Measurements from ENCODE around the gene RNU1-1.
"Not testable (repeated sequence)": the region's sequence is repeated elsewhere in the genome, so short reads cannot be mapped to it uniquely, and the experiment has no call there.

Gene RNU1-1

DNA sequence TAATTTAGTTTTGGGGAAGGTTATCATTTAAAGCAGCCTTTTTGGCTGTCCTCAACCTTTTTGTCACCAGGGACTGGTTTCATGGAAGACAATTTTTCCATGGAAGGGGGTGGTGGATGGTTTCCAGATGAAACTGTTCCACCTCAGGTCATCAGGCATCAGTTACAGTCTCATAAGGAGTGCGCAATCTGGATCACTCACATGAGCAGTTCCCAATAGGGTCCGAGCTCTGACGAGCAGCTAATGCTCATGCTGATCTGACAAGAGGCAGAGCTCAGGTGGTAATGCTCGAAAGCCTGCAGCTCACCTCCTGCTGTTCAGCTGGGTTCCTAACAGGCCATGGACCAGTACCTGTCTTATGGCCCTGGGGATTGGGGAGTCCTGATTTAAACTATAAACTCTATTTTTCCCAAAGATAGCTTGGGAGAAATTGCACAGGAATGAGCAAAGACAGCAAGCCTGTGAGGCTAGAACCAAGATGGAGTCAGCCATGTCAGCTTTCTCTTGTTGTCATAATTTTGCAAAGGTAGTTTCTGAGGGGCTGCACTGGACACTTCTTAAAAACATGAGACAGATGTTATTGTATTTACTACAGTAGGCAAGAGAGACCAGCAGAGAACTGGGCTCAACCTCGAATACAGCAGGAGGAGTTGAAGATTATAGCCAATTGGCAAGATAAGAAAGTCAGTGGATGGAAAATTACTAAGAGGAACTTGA is 2.8 kb upstream of the RNU1-1 start:
- DNase-seq; H3K4me3 ChIP-seq; intact Hi-C loops (cut with DNase I; ENCODE audit: low total_unique reads); H3K36me3 ChIP-seq; H3K27ac ChIP-seq; H3K4me1 ChIP-seq; H3K9me3 ChIP-seq: not testable (repeated sequence)
- H3K27me3 ChIP-seq: peaks cover 0 to 24% of the 10 kb centered on the region in 2 donors

DNA sequence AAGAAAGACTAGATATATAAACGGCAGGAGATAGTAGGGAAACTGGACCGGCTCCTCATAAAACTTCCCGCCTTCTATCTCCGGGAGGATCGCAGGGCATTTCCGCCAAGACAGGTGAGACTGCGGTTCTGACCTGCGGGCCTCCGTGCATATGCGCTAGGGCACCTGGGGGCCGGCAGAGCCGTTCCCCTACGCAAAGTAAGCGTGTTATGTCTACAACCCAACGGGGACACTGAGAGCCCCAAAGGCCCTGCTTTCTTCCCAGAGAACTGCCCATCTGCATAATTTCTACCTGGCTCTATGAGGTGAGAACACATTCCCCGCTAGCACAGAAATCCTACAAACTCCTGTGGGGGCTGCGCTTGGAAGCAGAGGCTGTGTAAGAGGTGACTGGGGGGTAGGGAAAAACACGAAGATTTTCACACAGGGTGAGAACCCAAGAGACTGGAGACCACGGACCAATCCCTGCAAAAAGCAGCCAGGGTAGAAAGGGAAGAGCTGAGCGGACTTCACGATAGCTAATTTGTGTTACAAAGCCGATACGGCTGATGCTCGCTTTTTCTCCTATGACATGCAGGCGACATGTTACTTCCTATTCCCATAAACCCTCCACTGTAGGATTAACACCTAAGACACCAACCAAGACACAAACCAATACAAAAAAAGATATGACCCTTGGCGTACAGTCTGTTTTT is 526 bp downstream of the RNU1-1 start:
- H3K9me3 ChIP-seq; H3K36me3 ChIP-seq; intact Hi-C loops (cut with DNase I; ENCODE audit: low total_unique reads); DNase-seq; H3K4me1 ChIP-seq: not testable (repeated sequence)
- H3K27ac ChIP-seq: peak overlapping the region; percentile 56 to 82
- H3K27me3 ChIP-seq: peaks cover 0 to 11% of the 10 kb centered on the region in 2 donors
- peak overlapping the region in 1 of 2 donors; percentile 18 for H3K4me3 ChIP-seq

DNA sequence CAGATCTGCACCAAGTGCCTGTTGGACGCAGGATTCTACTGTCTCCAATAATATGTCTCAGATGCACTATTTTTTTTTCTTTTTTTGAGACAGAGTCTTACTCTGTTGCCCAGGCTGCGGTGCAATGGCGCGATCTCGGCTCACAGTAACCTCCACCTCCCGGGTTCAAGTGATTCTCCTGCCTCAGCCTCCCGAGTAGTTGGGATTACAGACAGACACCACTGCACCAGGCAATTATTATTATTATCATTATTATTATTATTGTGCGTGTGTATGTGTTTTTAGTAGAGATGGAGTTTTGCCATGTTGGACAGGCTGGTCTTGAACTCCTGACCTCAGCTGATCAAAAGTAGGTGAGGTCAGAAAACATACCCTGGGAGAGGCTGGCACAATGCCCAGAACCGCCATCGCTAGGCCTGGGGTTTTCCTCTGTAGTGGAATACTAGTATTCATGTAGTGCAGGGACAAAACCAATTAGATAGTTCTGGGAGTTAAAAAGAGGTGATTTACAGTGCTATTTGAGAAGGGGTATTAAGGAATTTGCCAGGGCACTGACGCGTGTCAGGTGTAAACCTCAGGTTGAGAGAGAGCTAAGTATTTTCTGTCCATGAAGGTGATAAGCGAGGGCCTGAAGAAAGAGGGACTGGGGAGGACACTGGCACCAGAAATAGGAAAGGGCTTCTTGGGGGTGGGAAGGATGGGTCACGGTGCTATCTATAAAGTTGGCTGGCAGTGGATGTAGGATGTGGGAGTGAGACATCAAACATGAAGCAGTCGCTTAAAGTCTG is 1.3 kb downstream of the RNU1-1 start:
- H3K4me3 ChIP-seq; H3K4me1 ChIP-seq; H3K36me3 ChIP-seq; H3K27me3 ChIP-seq; H3K9me3 ChIP-seq; DNase-seq; intact Hi-C loops (cut with DNase I; ENCODE audit: low total_unique reads): not testable (repeated sequence)
- H3K27ac ChIP-seq: peak overlapping the region in 1 of 2 donors; percentile 3

DNA sequence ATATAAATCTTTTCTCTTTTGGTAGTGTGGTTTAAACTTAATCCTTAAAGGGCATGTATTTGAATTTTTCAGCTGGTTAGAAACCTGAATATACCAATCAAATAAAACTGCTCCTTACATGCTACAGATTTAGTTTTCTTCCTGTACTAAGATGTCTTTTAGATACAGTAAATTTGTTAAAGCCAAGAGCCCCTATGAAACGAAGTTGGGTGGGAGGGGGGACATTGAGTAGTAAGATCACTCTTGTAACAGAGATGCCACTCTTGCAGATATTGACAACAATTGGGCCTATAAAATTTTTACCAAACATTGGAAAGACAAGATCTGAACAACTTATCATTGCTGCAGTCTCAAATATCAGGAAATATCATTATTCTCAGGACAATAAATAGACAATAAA is 2.2 kb downstream of the RNU1-1 start:
- intact Hi-C loops (cut with DNase I; ENCODE audit: low total_unique reads); DNase-seq; H3K4me1 ChIP-seq; H3K27me3 ChIP-seq; H3K4me3 ChIP-seq; H3K36me3 ChIP-seq; H3K27ac ChIP-seq; H3K9me3 ChIP-seq: not testable (repeated sequence)

DNA sequence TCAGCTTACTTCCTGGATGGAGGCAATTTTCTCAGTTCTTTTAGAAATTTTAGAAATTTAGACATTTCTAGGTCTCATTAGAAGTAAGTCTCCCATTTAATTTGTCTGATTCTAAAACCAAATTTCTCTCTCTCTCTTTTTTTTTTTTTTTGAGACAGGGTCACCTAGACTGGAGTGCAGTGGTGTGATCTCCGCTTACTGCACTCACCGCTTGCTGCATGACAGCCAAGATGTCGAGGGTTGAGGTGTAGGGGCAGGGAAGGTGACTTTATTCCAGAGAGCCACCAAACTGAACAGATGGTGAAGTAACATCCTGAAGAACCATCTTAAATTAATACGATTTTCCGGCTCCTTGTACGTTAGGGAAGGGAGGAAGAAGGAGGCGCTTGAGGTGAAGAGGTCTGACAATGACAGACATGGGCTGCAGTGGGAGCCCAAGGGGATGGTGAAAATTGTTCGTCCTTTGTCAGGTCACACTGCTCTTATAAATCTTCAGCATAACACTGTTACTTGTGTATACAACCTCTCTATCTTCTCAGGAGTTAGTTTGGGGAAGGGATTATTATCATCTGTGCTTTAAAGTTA is 5.1 kb downstream of the RNU1-1 start:
- H3K27ac ChIP-seq; DNase-seq; intact Hi-C loops (cut with DNase I; ENCODE audit: low total_unique reads); H3K36me3 ChIP-seq; H3K4me1 ChIP-seq; H3K4me3 ChIP-seq; H3K27me3 ChIP-seq; H3K9me3 ChIP-seq: not testable (repeated sequence)

DNA sequence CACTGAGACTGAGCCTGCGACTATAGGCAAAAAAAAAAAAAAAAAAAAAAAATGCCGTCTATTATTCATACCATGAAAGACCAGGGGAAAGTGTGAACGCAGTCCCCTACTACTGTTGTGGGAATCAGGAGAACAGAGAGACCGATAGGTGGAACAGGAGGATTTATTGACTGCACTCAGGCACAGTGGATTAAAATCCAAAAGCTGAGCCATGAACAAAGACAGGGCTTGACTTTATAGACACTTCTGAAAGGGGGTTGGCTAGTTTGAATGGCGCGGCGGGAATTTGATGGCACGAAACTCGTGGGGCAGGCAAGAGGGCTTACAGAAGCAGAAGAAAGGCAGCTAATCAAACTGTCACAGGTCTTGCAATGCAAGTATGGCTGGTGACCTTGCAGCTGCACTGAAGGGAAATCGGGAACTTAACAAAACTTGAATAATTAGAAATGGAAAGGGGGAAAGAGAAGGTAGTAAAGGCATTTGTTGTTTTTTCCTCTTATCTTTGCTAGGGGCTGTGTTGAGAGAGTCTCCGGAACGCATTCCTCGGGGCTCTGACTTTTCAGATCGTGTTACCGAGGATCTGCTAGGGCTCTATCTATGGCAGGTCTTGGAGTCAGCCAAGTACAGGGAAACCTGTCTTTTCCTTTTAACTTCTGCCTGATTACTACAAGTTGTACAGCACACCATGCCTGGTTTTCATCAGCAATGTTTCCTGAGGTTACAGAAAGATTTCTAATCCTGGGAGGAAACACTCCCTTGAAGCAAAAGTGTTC is 7.5 kb downstream of the RNU1-1 start:
- H3K4me3 ChIP-seq; H3K4me1 ChIP-seq; H3K9me3 ChIP-seq; DNase-seq; H3K36me3 ChIP-seq; H3K27ac ChIP-seq; H3K27me3 ChIP-seq; intact Hi-C loops (cut with DNase I; ENCODE audit: low total_unique reads): not testable (repeated sequence)

DNA sequence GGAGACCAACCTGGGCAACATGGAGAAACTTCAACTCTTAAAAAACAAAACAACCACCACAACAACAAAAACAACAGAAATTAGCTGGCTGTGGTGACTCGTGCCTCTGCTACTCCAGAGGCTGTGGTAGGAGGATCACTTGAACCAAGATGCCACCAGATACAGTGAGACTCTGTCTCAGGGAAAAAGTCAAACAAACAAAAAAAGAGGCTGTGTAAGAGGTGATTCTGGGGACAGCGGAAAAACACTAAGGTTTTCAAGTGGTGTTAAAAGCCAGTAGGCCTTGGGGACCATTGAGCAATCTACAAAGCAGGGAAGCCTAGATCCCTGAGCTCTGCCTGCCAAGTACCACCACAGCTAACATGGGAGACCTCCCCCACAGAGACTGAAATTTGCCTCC is 8.2 kb downstream of the RNU1-1 start:
- H3K36me3 ChIP-seq; DNase-seq; intact Hi-C loops (cut with DNase I; ENCODE audit: low total_unique reads); H3K4me3 ChIP-seq; H3K9me3 ChIP-seq; H3K4me1 ChIP-seq; H3K27ac ChIP-seq; H3K27me3 ChIP-seq: not testable (repeated sequence)

DNA sequence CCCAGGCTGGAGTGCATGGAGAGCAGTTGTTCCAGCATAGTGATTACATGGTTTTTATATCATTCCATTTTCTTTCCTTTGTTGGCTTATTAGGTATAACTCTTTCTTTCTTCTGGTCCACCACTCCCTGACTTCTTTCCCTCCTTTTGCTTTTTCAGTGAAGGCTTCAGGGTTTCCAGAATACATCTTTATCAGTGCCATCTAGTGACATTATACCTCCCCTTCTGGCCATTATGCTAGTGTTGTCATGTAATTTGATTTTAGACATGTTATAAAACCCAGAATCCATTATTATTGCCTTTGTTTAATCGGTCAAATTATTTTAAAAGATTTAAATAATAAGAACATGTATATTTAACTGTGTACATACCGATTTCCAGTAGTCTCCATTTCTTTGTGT is 10.6 kb downstream of the RNU1-1 start:
- Histone ChIP-seq H3K36me3 (no peaks in the 10 kb centered on the region), H3K27me3 (no peaks in the 10 kb centered on the region), H3K27ac (no peak overlapping the region), H3K4me1 (peaks cover 0 to 10% (median 2%) of the 10 kb centered on the region in 4 donors), H3K4me3 (no peak overlapping the region), H3K9me3 (no peaks in the 10 kb centered on the region)
- TF ChIP-seq, protein P1, sequence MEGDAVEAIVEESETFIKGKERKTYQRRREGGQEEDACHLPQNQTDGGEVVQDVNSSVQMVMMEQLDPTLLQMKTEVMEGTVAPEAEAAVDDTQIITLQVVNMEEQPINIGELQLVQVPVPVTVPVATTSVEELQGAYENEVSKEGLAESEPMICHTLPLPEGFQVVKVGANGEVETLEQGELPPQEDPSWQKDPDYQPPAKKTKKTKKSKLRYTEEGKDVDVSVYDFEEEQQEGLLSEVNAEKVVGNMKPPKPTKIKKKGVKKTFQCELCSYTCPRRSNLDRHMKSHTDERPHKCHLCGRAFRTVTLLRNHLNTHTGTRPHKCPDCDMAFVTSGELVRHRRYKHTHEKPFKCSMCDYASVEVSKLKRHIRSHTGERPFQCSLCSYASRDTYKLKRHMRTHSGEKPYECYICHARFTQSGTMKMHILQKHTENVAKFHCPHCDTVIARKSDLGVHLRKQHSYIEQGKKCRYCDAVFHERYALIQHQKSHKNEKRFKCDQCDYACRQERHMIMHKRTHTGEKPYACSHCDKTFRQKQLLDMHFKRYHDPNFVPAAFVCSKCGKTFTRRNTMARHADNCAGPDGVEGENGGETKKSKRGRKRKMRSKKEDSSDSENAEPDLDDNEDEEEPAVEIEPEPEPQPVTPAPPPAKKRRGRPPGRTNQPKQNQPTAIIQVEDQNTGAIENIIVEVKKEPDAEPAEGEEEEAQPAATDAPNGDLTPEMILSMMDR (IDR thresholded peaks at IDR 0.05): no peak
- no peak for DNase-seq
- intact Hi-C loops (cut with DNase I; ENCODE audit: low total_unique reads): no loop called here

DNA sequence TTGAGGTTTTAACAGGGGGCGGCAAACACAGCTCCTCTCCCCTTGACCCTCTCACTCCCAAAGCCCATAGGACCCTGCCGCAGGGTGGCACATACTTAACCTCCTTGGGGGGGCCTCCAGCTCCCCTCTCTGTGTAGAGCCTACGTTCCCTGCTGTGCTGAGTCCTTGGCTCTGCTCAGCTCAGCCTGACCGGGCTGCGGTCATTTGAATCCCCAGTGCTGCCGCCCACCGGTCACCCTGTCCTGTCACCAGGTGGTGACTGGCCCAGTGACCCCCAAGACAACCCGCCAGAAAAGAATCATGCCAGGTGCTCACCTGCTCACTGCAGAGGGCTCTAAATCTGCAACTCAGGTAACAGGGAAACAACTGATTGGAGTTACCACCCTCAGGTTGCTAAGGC is 12.6 kb downstream of the RNU1-1 start:
- H3K27me3 ChIP-seq; H3K9me3 ChIP-seq; H3K27ac ChIP-seq; H3K36me3 ChIP-seq; DNase-seq; intact Hi-C loops (cut with DNase I; ENCODE audit: low total_unique reads); H3K4me3 ChIP-seq: not testable (repeated sequence)
- peaks cover 0 to 17% (median 10%) of the 10 kb centered on the region in 4 donors for H3K4me1 ChIP-seq

DNA sequence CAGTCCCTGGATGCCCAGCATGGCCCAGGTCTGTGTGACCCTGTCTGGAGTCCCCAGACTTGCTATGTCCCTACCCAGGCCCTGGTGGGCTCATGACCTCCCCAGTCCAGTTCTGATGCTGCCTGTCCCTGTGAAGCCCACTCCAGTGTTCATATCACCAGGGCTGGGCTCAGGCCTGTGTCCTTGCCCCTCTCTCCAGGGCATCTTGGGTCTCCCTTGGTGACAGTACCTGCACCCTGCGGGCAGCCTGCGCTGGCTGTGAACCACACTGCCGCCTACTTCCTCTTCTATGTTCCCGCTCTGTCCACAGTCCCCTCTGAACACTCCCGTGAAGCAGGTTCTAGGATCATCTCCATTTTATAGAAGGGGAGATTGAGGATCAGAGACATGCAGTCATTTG is 13.1 kb downstream of the RNU1-1 start:
- H3K4me3 ChIP-seq; intact Hi-C loops (cut with DNase I; ENCODE audit: low total_unique reads); H3K27ac ChIP-seq; DNase-seq; H3K27me3 ChIP-seq; H3K36me3 ChIP-seq; H3K9me3 ChIP-seq: not testable (repeated sequence)
- peaks cover 0 to 17% (median 10%) of the 10 kb centered on the region in 4 donors for H3K4me1 ChIP-seq

DNA sequence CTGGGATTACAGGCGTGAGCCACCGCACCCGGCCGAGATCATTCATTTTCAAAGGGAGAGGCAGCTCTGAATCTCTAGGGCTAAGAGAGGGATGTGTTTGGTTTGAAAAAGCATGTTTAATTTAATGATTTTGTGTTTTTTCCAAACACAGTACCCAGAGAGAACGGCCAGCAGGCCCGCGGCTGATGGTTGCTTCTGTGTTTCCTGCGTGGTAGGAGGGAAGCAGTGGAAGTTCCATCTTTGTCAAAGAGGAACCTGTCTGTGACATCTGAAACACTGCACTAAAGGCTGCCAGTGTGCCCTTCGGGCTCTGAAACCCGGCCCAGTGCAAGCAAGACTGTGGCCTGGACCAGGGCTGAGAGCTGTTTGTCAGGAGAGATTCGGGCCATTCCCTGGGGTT is 13.6 kb downstream of the RNU1-1 start:
- H3K36me3 ChIP-seq; H3K27me3 ChIP-seq; H3K4me3 ChIP-seq; intact Hi-C loops (cut with DNase I; ENCODE audit: low total_unique reads); H3K27ac ChIP-seq; H3K9me3 ChIP-seq: not testable (repeated sequence)
- H3K4me1 ChIP-seq: peaks cover 0 to 17% (median 10%) of the 10 kb centered on the region in 4 donors
- peak in 1 of 2 donors; percentile 35 for DNase-seq

Measured in tibial artery (tissue), 4 donors.